Activated T-cell treated with anti-CD3 and anti-CD28 coated beads, Interleukin-2, amount 50 U/mL, for 4 hours (primary cell): ENCODE data around the gene PARD6A. TPM values are rescaled to one million over a fixed set of nuclear protein-coding genes. Genes with fewer than 3 reads are reported as not detected.

Source experiments
- ATAC-seq, 2 donors: fragments of 200-7000 bp; cut with Tn5 transposase; one replicate each; pipeline ENCODE4 v1.10.0; 2021
- DNase-seq: peaks from one replicate; pipeline ENCODE4 v3.0.0-alpha.2; 2020
- H3K27me3 Mint-ChIP-seq: one replicate; pipeline ENCODE4 v1.8.0; 2021; ENCODE audit warnings: low read depth, mixed read lengths
- H3K36me3 Mint-ChIP-seq: one replicate; pipeline ENCODE4 v1.8.0; 2022; ENCODE audit warnings: mixed read lengths; ENCODE audit not compliant: insufficient read depth
- H3K4me1 Mint-ChIP-seq: one replicate; pipeline ENCODE4 v1.8.0; 2021; ENCODE audit warnings: low read depth, mixed read lengths
- H3K4me3 Mint-ChIP-seq: one replicate; pipeline ENCODE4 v1.8.0; 2021; ENCODE audit warnings: mild to moderate bottlenecking, moderate library complexity, mixed read lengths
- H3K9me3 Mint-ChIP-seq: one replicate; pipeline ENCODE4 v1.8.0; 2021; ENCODE audit warnings: mixed read lengths
- total RNA-seq, 3 donors: library from RNA; stranded (reverse); gene quantifications; one replicate each; pipeline ENCODE4 v1.2.1, GENCODE V29; 2021

Gene PARD6A
- total RNA-seq, result 10 to 100 TPM; 12.0 to 12.5 (median 12.5) TPM

DNA sequence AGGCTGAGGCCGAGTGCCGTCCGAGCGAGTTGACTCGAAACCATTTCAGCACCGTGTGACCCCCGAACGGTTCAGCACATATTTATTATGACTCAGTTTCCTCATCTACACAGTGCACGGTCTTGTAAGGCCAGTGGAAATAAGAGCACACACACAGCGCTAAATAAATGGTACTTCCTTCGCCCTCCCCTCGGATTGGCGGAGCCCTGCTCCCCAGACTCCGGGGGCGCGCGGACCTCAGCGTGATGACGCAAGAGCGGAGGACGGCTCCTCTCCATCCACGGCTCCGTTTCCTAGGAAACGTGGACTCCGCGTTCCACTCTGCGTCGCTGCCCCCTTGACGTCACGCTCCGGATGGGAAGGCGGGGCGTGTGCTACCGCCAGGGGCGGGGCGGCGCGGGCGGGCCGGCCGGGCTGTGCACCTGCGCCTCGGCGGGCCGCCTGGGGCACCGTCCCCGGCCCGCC lies at the start of gene PARD6A:
PARD6A (plus strand) TSS at position 397 of the 465 bp plus-strand sequence. CDS start 79 bp downstream, outside the sequence.
- no peaks in the 10 kb centered on the region for H3K27me3 Mint-ChIP-seq
- DNase-seq (peak; percentile 93), ATAC-seq (peak; percentile 84 to 85)
- H3K9me3 Mint-ChIP-seq, result no peaks in the 10 kb centered on the region
- H3K4me1 Mint-ChIP-seq, result peaks cover 21% of the 10 kb centered on the region
- peaks cover 4% of the 10 kb centered on the region for H3K36me3 Mint-ChIP-seq
- H3K4me3 Mint-ChIP-seq, result peak within 1 kb of the TSS; percentile 89

GRCh38 chr16:67613808-67614207 lies 47.0 kb upstream of the PARD6A start:
- no peak for DNase-seq
- H3K9me3 Mint-ChIP-seq, result no peaks in the 10 kb centered on the region
- no peaks in the 10 kb centered on the region for H3K4me1 Mint-ChIP-seq
- no peak overlapping the region for H3K4me3 Mint-ChIP-seq
- no peaks in the 10 kb centered on the region for H3K27me3 Mint-ChIP-seq
- peaks cover 24% of the 10 kb centered on the region for H3K36me3 Mint-ChIP-seq
- no peak for ATAC-seq

GRCh38 chr16:67628216-67628615 lies 32.5 kb upstream of the PARD6A start:
- Mint-ChIP-seq H3K4me3 (no peak overlapping the region), H3K36me3 (peaks cover 31% of the 10 kb centered on the region), H3K27me3 (no peaks in the 10 kb centered on the region), H3K9me3 (no peaks in the 10 kb centered on the region), H3K4me1 (no peaks in the 10 kb centered on the region)
- ATAC-seq (no peak), DNase-seq (no peak)

DNA sequence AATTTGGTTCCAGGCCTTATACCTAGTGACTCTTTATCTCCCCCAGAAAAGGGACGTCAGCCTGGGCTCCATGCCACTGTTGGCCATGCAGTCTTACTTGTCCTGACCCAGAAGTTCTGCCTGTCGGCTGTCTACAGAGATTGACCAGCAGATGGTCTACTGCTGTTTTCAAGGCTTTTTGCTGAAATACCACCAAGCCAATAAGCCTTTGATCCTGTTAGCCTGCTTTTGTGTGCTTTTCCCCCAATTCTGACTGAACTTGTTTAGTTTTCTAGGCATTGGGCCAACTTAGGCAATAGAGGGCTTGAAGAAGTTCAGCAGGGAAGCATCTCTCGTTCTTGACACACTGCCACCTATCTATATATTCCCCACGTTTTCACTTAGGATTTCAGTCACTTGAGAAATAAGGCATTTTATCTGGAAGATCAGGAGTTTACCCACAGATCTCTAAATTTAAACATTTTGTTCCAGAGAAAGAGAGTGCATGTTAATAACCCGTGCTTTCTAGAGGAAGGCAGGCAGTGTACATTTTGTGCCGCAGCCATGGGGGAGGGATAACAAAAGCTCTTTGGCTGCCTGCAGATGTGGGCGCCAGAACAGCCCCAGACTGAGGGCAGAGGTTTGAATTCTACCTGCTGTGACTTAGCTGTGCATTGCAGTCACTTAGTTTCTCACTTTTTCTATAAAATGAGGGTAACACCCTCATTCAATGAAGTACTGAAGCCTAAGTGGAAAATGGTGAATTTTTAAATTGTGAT lies 28.2 kb upstream of the PARD6A start:
- no peak for ATAC-seq
- Mint-ChIP-seq H3K9me3 (no peaks in the 10 kb centered on the region), H3K4me3 (no peak overlapping the region), H3K36me3 (peaks cover 27% of the 10 kb centered on the region), H3K27me3 (no peaks in the 10 kb centered on the region), H3K4me1 (no peaks in the 10 kb centered on the region)
- no peak for DNase-seq

DNA sequence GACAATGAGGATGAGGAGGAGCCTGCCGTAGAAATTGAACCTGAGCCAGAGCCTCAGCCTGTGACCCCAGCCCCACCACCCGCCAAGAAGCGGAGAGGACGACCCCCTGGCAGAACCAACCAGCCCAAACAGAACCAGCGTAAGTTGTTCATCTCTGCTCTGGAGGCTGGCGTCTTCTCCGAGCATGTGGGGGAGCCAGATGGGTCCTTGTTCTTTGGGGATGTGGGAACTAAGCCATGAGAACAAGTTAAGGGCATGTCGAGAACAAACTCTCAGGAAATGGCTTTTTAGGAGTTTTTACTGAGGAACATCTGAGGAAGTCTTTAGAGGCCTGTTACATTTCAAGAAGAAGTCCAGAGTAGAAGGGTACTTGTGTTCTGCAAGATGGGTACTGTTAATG lies 24.0 kb upstream of the PARD6A start:
- ATAC-seq (no peak), DNase-seq (no peak)
- Mint-ChIP-seq H3K4me1 (no peaks in the 10 kb centered on the region), H3K27me3 (no peaks in the 10 kb centered on the region), H3K9me3 (no peaks in the 10 kb centered on the region), H3K4me3 (no peak overlapping the region), H3K36me3 (peaks cover 16% of the 10 kb centered on the region)

- H3K4me3 Mint-ChIP-seq, result no peak overlapping the region
- peaks cover 14% of the 10 kb centered on the region for H3K36me3 Mint-ChIP-seq
- H3K9me3 Mint-ChIP-seq, result no peaks in the 10 kb centered on the region
- DNase-seq (no peak), ATAC-seq (no peak)
- no peaks in the 10 kb centered on the region for H3K27me3 Mint-ChIP-seq
- H3K4me1 Mint-ChIP-seq, result no peaks in the 10 kb centered on the region
Observed at GRCh38 chr16:67637625-67638024, 23.1 kb upstream of the PARD6A start.

GRCh38 chr16:67641779-67642708 lies 18.7 kb upstream of the PARD6A start:
- no peaks in the 10 kb centered on the region for H3K27me3 Mint-ChIP-seq
- no peak for DNase-seq
- H3K4me1 Mint-ChIP-seq, result peaks cover 17% of the 10 kb centered on the region
- H3K36me3 Mint-ChIP-seq, result peaks cover 6% of the 10 kb centered on the region
- H3K9me3 Mint-ChIP-seq, result no peaks in the 10 kb centered on the region
- ATAC-seq, result no peak
- H3K4me3 Mint-ChIP-seq, result no peak overlapping the region

DNA sequence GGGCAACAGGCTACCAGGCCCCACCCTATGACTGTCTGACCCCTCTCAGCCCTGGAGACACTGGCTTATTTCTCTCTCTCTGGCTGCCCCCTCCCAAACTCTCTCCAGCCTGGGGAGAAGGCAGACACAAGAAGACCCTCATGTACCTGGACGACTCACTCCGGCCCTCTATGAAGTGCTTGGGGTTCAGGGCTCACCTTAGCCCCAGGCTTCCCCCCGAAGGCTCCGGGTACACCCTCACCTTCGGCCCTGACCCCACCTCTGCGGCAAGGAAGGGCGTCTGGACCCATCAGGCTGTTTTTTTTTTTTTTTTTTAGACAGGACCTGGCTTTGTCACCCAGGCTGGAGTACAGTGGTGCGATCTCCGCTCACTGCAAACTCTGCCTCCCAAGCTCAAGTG lies 16.7 kb upstream of the PARD6A start:
- ATAC-seq, result no peak
- Mint-ChIP-seq H3K27me3 (no peaks in the 10 kb centered on the region), H3K4me3 (peak overlapping the region; percentile 75), H3K36me3 (peaks cover under 1% of the 10 kb centered on the region), H3K9me3 (no peaks in the 10 kb centered on the region), H3K4me1 (peaks cover 17% of the 10 kb centered on the region)
- no peak for DNase-seq

GRCh38 chr16:67645397-67646121 lies 15.2 kb upstream of the PARD6A start:
- DNase-seq, result no peak
- Mint-ChIP-seq H3K4me3 (peak overlapping the region; percentile 84), H3K4me1 (peaks cover 21% of the 10 kb centered on the region), H3K9me3 (no peaks in the 10 kb centered on the region), H3K27me3 (no peaks in the 10 kb centered on the region), H3K36me3 (peaks cover 5% of the 10 kb centered on the region)
- ATAC-seq, result peak in 1 of 2 donors; percentile 30

DNA sequence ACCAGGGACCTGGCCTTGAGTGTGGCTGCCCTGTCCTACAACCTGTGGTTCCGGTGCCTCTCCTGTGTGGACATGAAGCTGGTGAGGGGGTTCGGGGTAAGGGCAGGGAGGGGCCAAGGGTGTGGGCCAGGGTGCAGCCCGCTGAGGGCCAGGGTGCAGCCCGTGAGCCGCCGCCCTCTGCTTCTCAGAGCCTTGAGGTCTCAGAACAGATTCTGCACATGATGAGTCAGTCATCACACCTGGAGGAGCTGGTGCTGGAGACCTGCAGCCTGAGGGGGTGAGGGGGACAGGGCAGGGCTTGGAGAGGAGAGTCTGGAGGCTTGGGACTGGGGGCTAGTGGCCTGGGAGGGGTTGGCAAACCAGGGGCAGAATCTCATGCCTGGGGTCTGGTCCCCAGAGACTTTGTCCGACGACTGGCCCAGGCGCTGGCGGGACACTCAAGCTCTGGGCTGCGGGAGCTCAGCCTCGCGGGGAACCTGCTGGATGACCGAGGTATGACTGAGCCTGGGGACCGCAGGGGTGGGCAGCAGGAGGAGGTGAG lies 13.6 kb upstream of the PARD6A start:
- ATAC-seq (no peak), DNase-seq (no peak)
- Mint-ChIP-seq H3K9me3 (no peaks in the 10 kb centered on the region), H3K27me3 (no peaks in the 10 kb centered on the region), H3K4me3 (no peak overlapping the region), H3K4me1 (peaks cover 23% of the 10 kb centered on the region), H3K36me3 (peaks cover 16% of the 10 kb centered on the region)

DNA sequence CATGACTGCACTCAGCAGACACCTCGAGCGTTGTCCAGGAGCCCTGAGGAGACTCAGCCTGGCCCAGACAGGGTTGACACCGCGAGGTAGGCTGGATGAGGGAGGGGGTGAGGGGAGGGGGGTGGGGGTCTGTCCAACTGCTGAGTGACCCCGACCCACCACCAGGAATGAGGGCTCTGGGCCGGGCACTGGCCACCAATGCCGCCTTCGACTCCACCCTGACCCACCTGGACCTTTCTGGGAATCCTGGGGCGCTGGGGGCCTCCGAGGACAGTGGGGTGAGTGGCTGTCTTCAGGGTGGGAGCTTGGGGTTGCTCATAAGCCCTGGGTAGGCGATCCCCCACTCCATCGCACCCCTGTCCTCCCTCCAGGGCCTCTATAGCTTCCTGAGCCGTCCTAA lies 13.1 kb upstream of the PARD6A start:
- no peak overlapping the region for H3K4me3 Mint-ChIP-seq
- H3K4me1 Mint-ChIP-seq, result peaks cover 23% of the 10 kb centered on the region
- H3K27me3 Mint-ChIP-seq, result no peaks in the 10 kb centered on the region
- ATAC-seq, result no peak
- H3K36me3 Mint-ChIP-seq, result peaks cover 16% of the 10 kb centered on the region
- no peaks in the 10 kb centered on the region for H3K9me3 Mint-ChIP-seq
- no peak for DNase-seq

- peaks cover 23% of the 10 kb centered on the region for H3K4me1 Mint-ChIP-seq
- no peak overlapping the region for H3K4me3 Mint-ChIP-seq
- DNase-seq (no peak), ATAC-seq (no peak)
- peaks cover 16% of the 10 kb centered on the region for H3K36me3 Mint-ChIP-seq
- no peaks in the 10 kb centered on the region for H3K9me3 Mint-ChIP-seq
- H3K27me3 Mint-ChIP-seq, result no peaks in the 10 kb centered on the region
Observed at GRCh38 chr16:67648088-67648763, 12.5 kb upstream of the PARD6A start.

- DNase-seq (no peak), ATAC-seq (no peak)
- Mint-ChIP-seq H3K9me3 (no peaks in the 10 kb centered on the region), H3K4me3 (no peak overlapping the region), H3K4me1 (peaks cover 23% of the 10 kb centered on the region), H3K27me3 (no peaks in the 10 kb centered on the region), H3K36me3 (peaks cover 16% of the 10 kb centered on the region)
Observed at GRCh38 chr16:67648764-67649407, 11.9 kb upstream of the PARD6A start.
